HepG2 (cell line): ENCODE data around the gene PKP3. TPM values are rescaled to one million over a fixed set of nuclear protein-coding genes. Genes with fewer than 3 reads are reported as not detected.

Experiments used
- ATAC-seq: fragments of 200-7000 bp; cut with Tn5 transposase; 3 replicates; pipeline ENCODE4 v1.9.1; 2020; ENCODE audit warnings: mild to moderate bottlenecking, moderate library complexity
- BruUV-seq: library from RNA; stranded (reverse); fragments of 400-500 nt; replicated peaks from 2 replicates; lab custom pipeline; 2021; lab: Mats Ljungman, UMichigan
- CTCF ChIA-PET: fragments of 300-600 bp; formaldehyde crosslinking; extraction: SDS; loops from one replicate; lab custom pipeline; 2021; ENCODE audit warnings: low total read pairs, inconsistent platforms, low intra/inter-chr PET ratio; lab: Yijun Ruan, JAX
- POLR2A ChIA-PET: fragments of 350-600 bp; sonication (Branson Sonifier 250); formaldehyde crosslinking; loops from one replicate; lab custom pipeline; 2020; ENCODE audit warnings: antibody characterized with exemption, inconsistent platforms; lab: Yijun Ruan, JAX
- DNase-seq: peaks from one replicate; pipeline ENCODE4 v3.0.0-alpha.2; 2015; ENCODE audit warnings: low spot score
- FAIRE-seq: peaks from 3 replicates; lab custom pipeline; 2011; peaks lifted over from hg19 to GRCh38; lab: Jason Lieb, UNC
- H2AFZ ChIP-seq: one replicate; pipeline ENCODE4 v1.6.1; 2011; ENCODE audit warnings: low read length, inconsistent platforms
- H3K27ac ChIP-seq: fragments of 300-600 bp; 3 replicates; pipeline ENCODE4 v1.8.0; 2011; ENCODE audit warnings: mixed run types, mild to moderate bottlenecking, mixed read lengths, low read length, inconsistent platforms; ENCODE audit not compliant: insufficient read depth; ENCODE audit errors: extremely low read length
- H3K27me3 ChIP-seq, 2 experiments: fragments of 200-600 bp in 1 of 2; 2 replicates in 1 of 2; 3 replicates in 1 of 2; pipeline versions ENCODE4 v1.6.0 to v1.8.0; 2011; ENCODE audit warnings: low read length in 2 of 2, mild to moderate bottlenecking in 2 of 2, moderate library complexity in 2 of 2, inconsistent platforms in 1 of 2; ENCODE audit not compliant: insufficient read depth in 2 of 2, control insufficient read depth in 1 of 2
- H3K36me3 ChIP-seq, 2 experiments: fragments of 200-600 bp in 1 of 2; replicated peaks in 1 of 2; 2 replicates in 1 of 2; 3 replicates in 1 of 2; pipeline versions ENCODE4 v1.5.1 to v1.8.0; 2011; ENCODE audit warnings: low read length in 2 of 2, inconsistent platforms in 1 of 2; ENCODE audit not compliant: insufficient read depth in 2 of 2, control insufficient read depth in 1 of 2
- H3K4me1 ChIP-seq: 2 replicates; pipeline ENCODE4 v1.5.1; 2012; ENCODE audit warnings: low read length, inconsistent platforms; ENCODE audit not compliant: insufficient read depth
- H3K4me2 ChIP-seq: 2 replicates; pipeline ENCODE4 v1.6.0; 2011; ENCODE audit warnings: low read depth, low read length, inconsistent platforms
- H3K4me3 ChIP-seq, 3 experiments: fragments of 200-600 bp in 1 of 3; sonication (generic), shearing (Covaris generic) in 1 of 3; replicated peaks in 1 of 3; 2 replicates each; pipeline ENCODE4 v1.5.1; 2011 to 2016; ENCODE audit warnings: low read length in 3 of 3, inconsistent platforms in 2 of 3, low read depth in 2 of 3, mild to moderate bottlenecking in 2 of 3, control low read depth in 1 of 3, mixed read lengths in 1 of 3; ENCODE audit not compliant: insufficient read depth in 1 of 3
- H3K79me2 ChIP-seq: one replicate; pipeline ENCODE4 v1.6.1; 2011; ENCODE audit warnings: low read length, inconsistent platforms; ENCODE audit not compliant: insufficient read depth
- H3K9ac ChIP-seq: 2 replicates; pipeline ENCODE4 v1.6.0; 2011; ENCODE audit warnings: mild to moderate bottlenecking, low read depth, low read length, inconsistent platforms; ENCODE audit not compliant: insufficient read depth
- H3K9me3 ChIP-seq: 2 replicates; pipeline ENCODE4 v1.5.1; 2012; ENCODE audit warnings: mild to moderate bottlenecking, low read length
- H4K20me1 ChIP-seq: 2 replicates; pipeline ENCODE4 v1.6.0; 2011; ENCODE audit warnings: inconsistent platforms, mild to moderate bottlenecking, low read length, moderate library complexity; ENCODE audit not compliant: insufficient read depth
- CREB1 ChIP-seq, 2 experiments: fragments of 450-650 bp in 1 of 2; IDR thresholded peaks; 2 replicates each; pipeline ENCODE4 v1.6.1; 2016 to 2017; ENCODE audit warnings: control low read depth in 1 of 2, mild to moderate bottlenecking in 1 of 2, missing compliant biosample characterization in 1 of 2, missing genetic modification characterization in 1 of 2
- HNRNPK ChIP-seq: fragments of 200-400 bp; formaldehyde crosslinking; IDR thresholded peaks from 2 replicates; pipeline ENCODE4 v1.6.1; 2018; ENCODE audit warnings: low read length, low read depth, moderate library complexity, mild to moderate bottlenecking; ENCODE audit not compliant: poor library complexity, severe bottlenecking
- SCMH1 ChIP-seq: sonication (generic); formaldehyde crosslinking; IDR thresholded peaks from 2 replicates; pipeline ENCODE4 v1.9.0; 2021; ENCODE audit warnings: missing genetic modification reagents, mild to moderate bottlenecking, borderline replicate concordance
- SNAPC5 ChIP-seq: sonication (generic); formaldehyde crosslinking; IDR thresholded peaks from 2 replicates; pipeline ENCODE4 v1.8.1; 2023; ENCODE audit warnings: mild to moderate bottlenecking, missing genetic modification reagents, borderline replicate concordance
- ZNF20 ChIP-seq: sonication (generic); formaldehyde crosslinking; IDR thresholded peaks from 2 replicates; pipeline ENCODE4 v1.4.0; 2020; ENCODE audit warnings: mild to moderate bottlenecking, moderate library complexity, missing genetic modification reagents
- ZNF431 ChIP-seq: sonication (generic); formaldehyde crosslinking; IDR thresholded peaks from 2 replicates; pipeline ENCODE4 v1.9.0; 2022; ENCODE audit warnings: missing genetic modification reagents, low read depth, mild to moderate bottlenecking, borderline replicate concordance
- WGBS: methylation state at CpG from one replicate; pipeline ENCODE4 v1.1.6; 2017; ENCODE audit warnings: low lambda C conversion rate; 5-methylcytosine and 5-hydroxymethylcytosine counted together
- in situ Hi-C: cut with HindIII; loops from 2 replicates; pipeline ENCODE4 v1.10.0; 2017; ENCODE audit warnings: low pct_unique_long_range_greater_than_20kb; ENCODE audit not compliant: extremely low pct_ligation_motif_present
- intact Hi-C: fragments of 100-400 bp; cut with micrococcal nuclease; formaldehyde crosslinking; loops from one replicate; pipeline ENCODE4 v1.10.0; 2022; ENCODE audit not compliant: unreplicated experiment
- polyA plus RNA-seq, 8 experiments: library from polyadenylated mRNA; depleted of rRNA in 3 of 8; stranded (reverse) in 7 of 8; unstranded in 1 of 8; fragments of >200 nt; fragmentation: Illumina TruSeq in 4 of 8; extraction: Trizol in 4 of 8; gene quantifications; 2 replicates each; pipeline versions ENCODE4 v1.2.1 to v1.2.3, GENCODE V29; 2011 to 2016; ENCODE audit warnings: low read depth in 4 of 8, missing spikeins in 1 of 8, mixed read lengths in 1 of 8; ENCODE audit not compliant: insufficient read depth in 1 of 8
- total RNA-seq, 5 experiments: library from RNA; depleted of rRNA; stranded (reverse); fragments of >200 nt; fragmentation: Illumina TruSeq; extraction: Trizol; gene quantifications; 2 replicates each; pipeline ENCODE4 v1.2.3, GENCODE V29; 2016; ENCODE audit warnings: low read depth in 1 of 5

Gene PKP3
- total and polyA plus RNA-seq, 2 of the 13 experiments (the other 11 are each of a cell fraction or from before 2014, with no cell fraction given): 18.0 to 28.7 TPM

DNA sequence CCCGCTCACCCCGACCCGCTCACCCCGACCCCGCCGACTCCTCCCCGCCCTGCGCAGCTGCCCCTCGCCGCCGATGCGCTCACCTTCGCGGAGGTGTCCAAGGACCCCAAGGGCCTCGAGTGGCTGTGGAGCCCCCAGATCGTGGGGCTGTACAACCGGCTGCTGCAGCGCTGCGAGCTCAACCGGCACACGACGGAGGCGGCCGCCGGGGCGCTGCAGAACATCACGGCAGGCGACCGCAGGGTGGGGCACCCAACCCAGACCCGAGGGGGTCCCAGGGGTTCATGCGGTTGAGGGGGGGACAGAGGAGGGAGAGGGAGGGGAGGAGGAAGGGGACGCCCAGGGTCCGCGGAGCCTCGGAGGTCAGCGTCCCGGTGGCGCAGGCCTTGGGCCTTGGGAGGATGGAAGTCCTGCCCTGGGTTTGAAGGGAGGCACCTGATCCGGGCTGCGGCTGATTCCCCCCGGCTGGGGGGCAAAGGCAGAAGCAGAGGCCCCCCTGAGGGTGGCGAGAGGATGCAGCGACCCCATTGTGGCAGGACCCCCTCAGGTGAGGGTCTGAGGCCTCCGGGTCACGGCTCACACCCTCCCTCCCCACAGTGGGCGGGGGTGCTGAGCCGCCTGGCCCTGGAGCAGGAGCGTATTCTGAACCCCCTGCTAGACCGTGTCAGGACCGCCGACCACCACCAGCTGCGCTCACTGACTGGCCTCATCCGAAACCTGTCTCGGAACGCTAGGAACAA lies 9.2 kb downstream of the PKP3 start:
- no peaks in the 10 kb centered on the region for H3K79me2 ChIP-seq
- FAIRE-seq (no peak), ATAC-seq (no peak), DNase-seq (no peak)
- no peak overlapping the region for H3K4me2 ChIP-seq
- in situ Hi-C loops (no loop called here), intact Hi-C loops (no loop called here)
- no peak overlapping the region for H3K4me3 ChIP-seq
- 98% methylated on average over 43 of the region's 55 CpGs for WGBS
- BruUV-seq: no TSS peak
- peaks cover 8% of the 10 kb centered on the region for H3K4me1 ChIP-seq
- no peak overlapping the region for H3K9ac ChIP-seq
- H3K27me3 ChIP-seq: no peaks in the 10 kb centered on the region
- TF ChIP-seq HNRNPK (peak; percentile 57), SNAPC5 (CRISPR knock-in tag) (no peak), ZNF20 (no peak), ZNF431 (CRISPR knock-in tag) (no peak), CREB1 (IDR thresholded peaks at IDR 0.05) (no peak), CREB1 (CRISPR knock-in tag; IDR thresholded peaks at IDR 0.05) (no peak), SCMH1 (CRISPR knock-in tag) (no peak)
- no peaks in the 10 kb centered on the region for H3K9me3 ChIP-seq
- no peak overlapping the region for H3K27ac ChIP-seq
- H2AFZ ChIP-seq: no peak overlapping the region
- ChIA-PET POLR2A (no interaction called here), CTCF (no interaction called here)
- H4K20me1 ChIP-seq: no peaks in the 10 kb centered on the region
- peaks cover 5 to 20% of the 10 kb centered on the region in 2 experiments; a peak in 3 of 5 replicates for H3K36me3 ChIP-seq
